Stomach (tissue), 4 donors: ENCODE measurements around the gene HAT1.

Experiments used
- POLR2A ChIP-seq, 4 donors: fragments of 450-650 bp; IDR thresholded peaks; one replicate each; pipeline ENCODE4 v1.6.1; 2016; ENCODE audit warnings: antibody characterized with exemption in 4 of 4, control low read depth in 2 of 4, mild to moderate bottlenecking in 1 of 4, moderate library complexity in 1 of 4
- POLR2AphosphoS5 ChIP-seq, 3 donors: sonication (generic); formaldehyde crosslinking; IDR thresholded peaks; one replicate each; pipeline ENCODE4 v1.6.1; 2016; ENCODE audit warnings: antibody characterized with exemption in 3 of 3
- TF ChIP-seq, protein P1 (sequence below), 7 experiments: fragments of 450-650 bp in 4 of 7; fragments of 200-600 bp in 3 of 7; sonication (generic) in 3 of 7; IDR thresholded peaks; one replicate each; pipeline ENCODE4 v1.5.1; 2016 to 2019; ENCODE audit warnings: antibody characterized with exemption in 7 of 7, control low read depth in 2 of 7, mild to moderate bottlenecking in 1 of 7

DNA sequence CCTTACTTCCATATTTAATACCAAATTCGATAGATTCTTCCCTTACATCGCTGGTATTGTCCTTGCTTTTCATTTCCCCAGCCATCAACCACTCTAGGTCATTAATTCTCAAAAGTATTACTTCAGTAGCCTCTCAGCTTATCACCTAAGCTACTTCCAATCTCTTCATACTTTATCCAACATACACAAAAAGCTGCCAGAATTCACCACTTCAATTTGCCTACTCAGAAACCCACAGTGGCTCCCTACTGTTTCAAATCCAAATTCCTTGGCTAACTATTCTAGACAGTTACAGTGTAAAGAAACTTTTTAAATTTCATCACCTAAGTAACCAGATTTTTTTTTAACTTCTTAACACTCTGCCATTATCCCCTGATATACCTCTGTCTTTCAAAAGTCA lies 32.9 kb upstream of the HAT1 start:
- TF ChIP-seq, protein P1, sequence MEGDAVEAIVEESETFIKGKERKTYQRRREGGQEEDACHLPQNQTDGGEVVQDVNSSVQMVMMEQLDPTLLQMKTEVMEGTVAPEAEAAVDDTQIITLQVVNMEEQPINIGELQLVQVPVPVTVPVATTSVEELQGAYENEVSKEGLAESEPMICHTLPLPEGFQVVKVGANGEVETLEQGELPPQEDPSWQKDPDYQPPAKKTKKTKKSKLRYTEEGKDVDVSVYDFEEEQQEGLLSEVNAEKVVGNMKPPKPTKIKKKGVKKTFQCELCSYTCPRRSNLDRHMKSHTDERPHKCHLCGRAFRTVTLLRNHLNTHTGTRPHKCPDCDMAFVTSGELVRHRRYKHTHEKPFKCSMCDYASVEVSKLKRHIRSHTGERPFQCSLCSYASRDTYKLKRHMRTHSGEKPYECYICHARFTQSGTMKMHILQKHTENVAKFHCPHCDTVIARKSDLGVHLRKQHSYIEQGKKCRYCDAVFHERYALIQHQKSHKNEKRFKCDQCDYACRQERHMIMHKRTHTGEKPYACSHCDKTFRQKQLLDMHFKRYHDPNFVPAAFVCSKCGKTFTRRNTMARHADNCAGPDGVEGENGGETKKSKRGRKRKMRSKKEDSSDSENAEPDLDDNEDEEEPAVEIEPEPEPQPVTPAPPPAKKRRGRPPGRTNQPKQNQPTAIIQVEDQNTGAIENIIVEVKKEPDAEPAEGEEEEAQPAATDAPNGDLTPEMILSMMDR (IDR thresholded peaks at IDR 0.05): no peak
- TF ChIP-seq POLR2AphosphoS5 (IDR thresholded peaks at IDR 0.05) (no peak), POLR2A (IDR thresholded peaks at IDR 0.05) (no peak)
